NCI-H69 (cell line): ENCODE measurements around the gene GNA12.
"Not testable (repeated sequence)": the region's sequence is repeated elsewhere in the genome, so short reads cannot be mapped to it uniquely, and the experiment has no call there.

Experiments
- DNase-seq: peaks from one replicate; lab custom pipeline; 2025; lab: John Stamatoyannopoulos, UW

Gene GNA12

GRCh38 chr7:2691932-2692439 is 152.1 kb downstream of the GNA12 start:
- peak; percentile 39 for DNase-seq

- no peak for DNase-seq
Observed at GRCh38 chr7:2691011-2691707, 152.9 kb downstream of the GNA12 start.

GRCh38 chr7:2689951-2690705 is 154.0 kb downstream of the GNA12 start:
- no peak for DNase-seq

GRCh38 chr7:2689343-2689847 is 154.7 kb downstream of the GNA12 start:
- no peak for DNase-seq

- DNase-seq, result peak; percentile 16
Observed at GRCh38 chr7:2688409-2689342, 155.4 kb downstream of the GNA12 start.

- DNase-seq, result no peak
Observed at GRCh38 chr7:2687881-2688318, 156.2 kb downstream of the GNA12 start, which contains the start of gene AMZ1. TSS of gene AMZ1 (plus strand) at chr7:2688202. CDS start at chr7:2700452, 12,250 bp downstream.

GRCh38 chr7:2687338-2687869 is 156.7 kb downstream of the GNA12 start:
- peak; percentile 56 for DNase-seq

- DNase-seq, result no peak
Observed at GRCh38 chr7:2686101-2686500, 158.0 kb downstream of the GNA12 start.

GRCh38 chr7:2684501-2684900 is 159.6 kb downstream of the GNA12 start:
- DNase-seq, result no peak

GRCh38 chr7:2681929-2682799 is 161.9 kb downstream of the GNA12 start:
- no peak for DNase-seq

GRCh38 chr7:2680792-2681490 is 163.2 kb downstream of the GNA12 start:
- peak; percentile 72 for DNase-seq

GRCh38 chr7:2680256-2680655 is 163.9 kb downstream of the GNA12 start:
- no peak for DNase-seq

- DNase-seq, result peak; percentile 22
Observed at GRCh38 chr7:2679135-2680127, 164.7 kb downstream of the GNA12 start.

GRCh38 chr7:2678454-2678853 is 165.7 kb downstream of the GNA12 start:
- DNase-seq, result not testable (repeated sequence)
